ENCODE results near the gene HEBP1.

The HEBP1 gene

DNA sequence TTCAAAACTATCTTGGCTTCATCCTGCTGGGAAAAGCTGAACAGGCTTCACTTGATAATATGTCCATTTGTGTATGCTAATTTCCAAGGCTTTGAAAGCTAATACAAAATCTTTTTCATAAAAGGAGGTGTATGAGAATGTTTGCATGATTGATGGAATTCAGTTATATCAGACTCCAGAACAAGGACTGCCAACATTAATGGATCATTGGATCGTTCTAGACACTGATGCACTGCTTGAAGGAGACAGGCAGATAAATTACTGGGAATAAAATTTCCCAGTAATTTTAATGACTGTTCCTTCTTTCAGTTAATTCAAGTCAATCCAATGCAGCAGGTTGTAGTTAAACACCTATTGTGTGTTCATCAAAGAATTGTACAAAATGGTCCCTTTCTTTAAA, 48.6 kb downstream of the HEBP1 start:
- DNase-seq (ENCODE audit: low read depth) = no peak

- DNase-seq (ENCODE audit: low read depth) = no peak
Measured at GRCh38 chr12:12947902-12948301, 52.2 kb downstream of the HEBP1 start.

- no peak for DNase-seq (ENCODE audit: low read depth)
Measured at GRCh38 chr12:12946686-12947355, 53.2 kb downstream of the HEBP1 start.

DNA sequence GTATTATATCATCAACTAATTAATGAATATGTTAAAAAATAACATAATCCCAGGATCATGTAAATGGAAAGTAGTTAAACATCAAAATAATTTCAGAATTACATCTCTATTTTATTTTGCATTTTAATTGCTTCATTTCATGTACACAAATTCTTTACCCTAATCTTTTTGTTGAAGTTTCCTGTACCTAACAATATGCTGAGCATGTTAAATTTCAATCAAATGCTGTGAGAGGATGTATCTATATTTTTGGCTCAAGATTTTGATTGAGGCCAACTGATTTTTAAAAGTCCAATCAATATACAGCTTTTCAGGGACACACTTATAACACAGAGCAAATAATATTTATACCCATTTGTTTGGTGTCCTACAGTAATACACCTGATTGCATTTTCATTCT, 54.5 kb downstream of the HEBP1 start:
- DNase-seq (ENCODE audit: low read depth) = no peak

- no peak for DNase-seq (ENCODE audit: low read depth)
Measured at GRCh38 chr12:12943586-12944260, 56.3 kb downstream of the HEBP1 start.

DNA sequence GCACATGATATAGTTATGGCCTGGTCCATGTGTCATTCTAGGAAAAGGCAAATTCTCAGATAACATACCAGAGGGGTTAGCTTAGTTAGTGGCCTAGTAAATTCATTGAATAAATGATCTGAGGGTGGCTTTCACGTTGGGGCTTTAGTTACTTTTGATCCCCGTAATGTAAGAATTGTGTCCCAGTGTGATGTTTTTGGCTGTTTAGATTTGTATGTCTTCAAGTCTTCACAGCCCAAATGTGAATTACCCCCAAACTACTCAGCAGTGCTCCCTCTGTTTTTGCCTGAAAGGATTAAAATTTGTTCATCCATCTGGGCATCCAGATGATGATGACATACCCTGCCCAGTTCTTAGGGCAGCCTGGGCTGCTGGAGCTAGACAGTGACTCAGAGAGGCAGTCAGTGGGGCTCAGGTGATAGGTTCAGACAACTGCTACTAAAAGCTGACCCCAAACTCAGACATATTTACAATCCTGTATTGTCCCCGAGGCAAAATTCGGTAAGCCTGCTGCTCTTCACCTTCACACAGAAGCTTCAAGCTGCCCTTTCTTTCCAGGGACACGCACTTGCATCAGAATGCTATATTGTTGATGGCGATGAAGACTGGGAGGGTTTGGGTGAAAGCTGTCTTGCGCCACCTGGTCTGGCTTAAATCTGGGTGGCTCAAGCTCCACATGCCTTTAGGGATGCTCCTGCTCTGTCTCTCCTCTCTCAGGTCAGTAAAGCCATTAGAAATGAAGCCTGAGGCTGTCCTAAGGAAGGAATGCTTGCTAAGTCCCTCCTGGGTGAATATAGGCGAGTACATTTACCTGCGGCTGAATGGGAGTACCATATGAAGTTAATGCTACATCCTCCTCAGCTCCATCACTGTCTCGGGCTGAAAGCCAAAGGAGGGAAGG, 58.4 kb downstream of the HEBP1 start:
- no peak for DNase-seq (ENCODE audit: low read depth)

- no peak for DNase-seq (ENCODE audit: low read depth)
Measured at GRCh38 chr12:12939888-12940287, 60.2 kb downstream of the HEBP1 start.

- DNase-seq (ENCODE audit: low read depth) = no peak
Measured at GRCh38 chr12:12938541-12938940, 61.5 kb downstream of the HEBP1 start.

- DNase-seq (ENCODE audit: low read depth) = no peak
Measured at GRCh38 chr12:12936983-12937491, 63.0 kb downstream of the HEBP1 start.

GRCh38 chr12:12934556-12934955, 65.5 kb downstream of the HEBP1 start:
- DNase-seq (ENCODE audit: low read depth) = no peak

- DNase-seq (ENCODE audit: low read depth) = no peak
Measured at GRCh38 chr12:12933742-12934141, 66.3 kb downstream of the HEBP1 start.

DNA sequence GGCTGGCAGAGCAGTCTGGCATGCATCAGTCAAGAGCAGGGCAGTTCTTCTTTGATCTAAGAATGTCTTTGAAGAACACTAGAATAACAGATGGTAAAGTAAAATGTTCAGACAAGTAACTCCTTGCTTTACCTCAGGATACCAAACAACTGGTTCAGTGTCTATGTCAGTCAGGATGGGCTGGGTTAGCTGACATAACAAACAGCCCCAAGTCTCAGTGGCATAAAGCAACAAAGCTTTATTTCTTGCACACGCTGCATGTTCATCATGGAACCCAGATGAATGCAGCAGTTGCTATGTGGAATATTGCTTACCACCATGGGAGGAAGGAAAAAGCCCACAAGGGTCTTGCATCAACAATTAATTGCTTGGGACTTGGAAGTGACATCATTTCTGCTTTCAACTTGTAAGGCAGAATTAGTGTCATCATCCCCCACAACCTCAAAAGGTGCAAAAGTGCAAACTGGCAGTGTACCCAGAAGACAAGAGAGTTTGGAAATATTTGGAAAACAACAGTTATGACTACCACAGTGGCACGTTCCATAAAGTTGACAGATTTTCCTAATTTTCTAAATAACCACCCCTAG, 69.3 kb downstream of the HEBP1 start:
- DNase-seq (ENCODE audit: low read depth) = no peak

- no peak for DNase-seq (ENCODE audit: low read depth)
Measured at GRCh38 chr12:12929696-12930095, 70.4 kb downstream of the HEBP1 start.

GRCh38 chr12:12927211-12928079, 72.6 kb downstream of the HEBP1 start:
- DNase-seq (ENCODE audit: low read depth) = no peak

GRCh38 chr12:12926571-12927071, 73.4 kb downstream of the HEBP1 start:
- DNase-seq (ENCODE audit: low read depth) = peak; percentile 42

DNA sequence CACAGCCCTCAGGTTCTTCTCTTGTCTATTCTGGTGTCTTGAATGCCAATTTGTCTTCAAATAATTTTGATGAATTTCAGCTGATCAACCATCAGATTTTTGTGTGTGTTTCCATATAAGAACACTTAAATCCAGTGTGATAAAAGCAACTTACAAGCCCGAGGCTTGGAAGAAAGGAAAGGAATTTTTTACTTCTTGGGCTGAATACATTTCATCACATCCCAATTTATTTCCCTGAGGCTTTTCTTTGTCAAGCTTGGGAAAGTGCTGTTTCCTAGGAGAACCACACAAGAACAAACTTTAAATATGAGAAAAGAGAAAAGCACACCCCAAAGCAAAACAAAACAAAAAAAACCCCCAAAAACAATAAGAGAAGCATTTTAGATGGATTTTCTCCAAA, 74.7 kb downstream of the HEBP1 start:
- DNase-seq (ENCODE audit: low read depth) = no peak

Measured in HS-27A (cell line).